Measurements from ENCODE around the gene FBXO21. TPM values are rescaled to one million over a fixed set of nuclear protein-coding genes. Genes with fewer than 3 reads are reported as not detected.
A peak's percentile ranks its signal among the peaks of the same experiment; 100 is the strongest.
"Not testable (repeated sequence)": the region's sequence is repeated elsewhere in the genome, so short reads cannot be mapped to it uniquely, and the experiment has no call there.

FBXO21 gene
- total RNA-seq, 2 experiments from 2014 or later = 21.5 to 26.0 TPM

DNA sequence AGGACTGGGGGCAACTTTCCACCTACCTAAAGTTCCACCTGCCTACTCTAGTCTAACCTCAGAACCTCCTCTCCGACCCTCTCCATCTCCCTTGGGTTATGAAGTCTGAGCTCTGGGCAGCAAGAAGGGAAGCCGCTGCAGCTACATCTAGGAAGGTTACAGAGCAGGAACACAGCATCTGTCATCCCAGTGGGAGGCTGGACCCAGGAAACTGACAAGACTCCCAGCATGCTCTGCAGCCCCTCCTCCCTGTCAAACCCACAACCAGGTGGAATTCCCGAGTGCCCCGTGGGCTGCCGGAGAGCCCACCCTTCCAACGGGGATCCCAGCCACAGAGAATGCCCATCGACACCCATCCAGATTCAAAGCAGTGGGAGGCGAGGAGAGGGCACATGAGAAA, 93.1 kb downstream of the FBXO21 start:
- POLR2A ChIA-PET = interaction anchor here (1.2 to 1.4 kb wide), 3 partner anchors 33 to 137 kb away, joined by 3 to 4 read pairs (median 4); no protein-coding TSS in a partner anchor

DNA sequence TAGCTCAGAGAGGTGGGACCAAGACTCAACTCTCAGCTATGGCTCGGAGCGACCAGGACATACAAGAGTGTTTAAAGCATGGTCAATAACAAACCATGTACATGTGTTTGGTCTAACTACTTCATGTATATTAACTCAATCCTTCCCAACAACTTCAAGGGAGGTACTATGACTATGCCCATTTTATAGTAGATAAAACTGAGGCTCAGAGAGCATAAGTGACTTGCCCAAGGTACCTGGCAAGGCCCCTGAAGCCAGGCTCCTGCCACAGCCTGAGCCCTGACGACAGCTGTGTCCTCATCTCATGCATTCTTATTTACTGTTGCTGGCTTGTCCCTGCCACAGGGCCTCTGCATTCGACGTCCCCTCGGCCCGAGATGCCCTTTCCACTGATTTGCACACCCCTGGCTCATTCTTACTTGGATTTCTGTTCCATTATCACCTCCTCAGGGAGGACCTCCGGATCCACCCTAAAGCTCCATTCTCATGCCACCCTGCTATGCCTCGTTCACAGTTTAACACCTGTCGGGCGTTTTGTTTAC, 93.7 kb downstream of the FBXO21 start:
- H3K4me3 Mint-ChIP-seq = no peak overlapping the region
- intact Hi-C loops (cut with micrococcal nuclease) = no loop called here
- H3K27ac Mint-ChIP-seq = no peak overlapping the region
- H3K36me3 Mint-ChIP-seq (ENCODE audit: low read depth) = no peaks in the 10 kb centered on the region
- peaks cover 11% of the 10 kb centered on the region for H3K4me1 Mint-ChIP-seq (ENCODE audit: low read depth)
- TF ChIP-seq, protein P1, sequence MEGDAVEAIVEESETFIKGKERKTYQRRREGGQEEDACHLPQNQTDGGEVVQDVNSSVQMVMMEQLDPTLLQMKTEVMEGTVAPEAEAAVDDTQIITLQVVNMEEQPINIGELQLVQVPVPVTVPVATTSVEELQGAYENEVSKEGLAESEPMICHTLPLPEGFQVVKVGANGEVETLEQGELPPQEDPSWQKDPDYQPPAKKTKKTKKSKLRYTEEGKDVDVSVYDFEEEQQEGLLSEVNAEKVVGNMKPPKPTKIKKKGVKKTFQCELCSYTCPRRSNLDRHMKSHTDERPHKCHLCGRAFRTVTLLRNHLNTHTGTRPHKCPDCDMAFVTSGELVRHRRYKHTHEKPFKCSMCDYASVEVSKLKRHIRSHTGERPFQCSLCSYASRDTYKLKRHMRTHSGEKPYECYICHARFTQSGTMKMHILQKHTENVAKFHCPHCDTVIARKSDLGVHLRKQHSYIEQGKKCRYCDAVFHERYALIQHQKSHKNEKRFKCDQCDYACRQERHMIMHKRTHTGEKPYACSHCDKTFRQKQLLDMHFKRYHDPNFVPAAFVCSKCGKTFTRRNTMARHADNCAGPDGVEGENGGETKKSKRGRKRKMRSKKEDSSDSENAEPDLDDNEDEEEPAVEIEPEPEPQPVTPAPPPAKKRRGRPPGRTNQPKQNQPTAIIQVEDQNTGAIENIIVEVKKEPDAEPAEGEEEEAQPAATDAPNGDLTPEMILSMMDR (IDR thresholded peaks at IDR 0.05) = no peak
- DNase-seq (no peak), ATAC-seq (no peak)
- POLR2A ChIA-PET = interaction anchor here (1.0 to 1.3 kb wide), 2 partner anchors 9 to 34 kb away, joined by 4 read pairs; no protein-coding TSS in a partner anchor
- CTCF ChIA-PET = interaction anchor here (1.0 to 1.4 kb wide), 3 partner anchors 22 to 68 kb away, joined by 3 to 4 read pairs (median 4); no protein-coding TSS in a partner anchor
- no peaks in the 10 kb centered on the region for H3K9me3 Mint-ChIP-seq
- H3K27me3 Mint-ChIP-seq = peaks cover 13% of the 10 kb centered on the region

More for the DNA sequence above, 93.1 kb downstream of the FBXO21 start:
- TF ChIP-seq, protein P1 (IDR thresholded peaks at IDR 0.05) = no peak
- H3K27ac Mint-ChIP-seq = no peak overlapping the region
- CTCF ChIA-PET = interaction anchor here (0.7 to 2.1 kb wide), 6 partner anchors 8 to 71 kb away, joined by 3 to 5 read pairs (median 4); no protein-coding TSS in a partner anchor
- DNase-seq (no peak), ATAC-seq (no peak)
- intact Hi-C loops (cut with micrococcal nuclease) = no loop called here
- no peaks in the 10 kb centered on the region for H3K36me3 Mint-ChIP-seq (ENCODE audit: low read depth)
- H3K9me3 Mint-ChIP-seq = no peaks in the 10 kb centered on the region
- H3K27me3 Mint-ChIP-seq = peaks cover 14% of the 10 kb centered on the region
- H3K4me3 Mint-ChIP-seq = peak overlapping the region; percentile 34
- H3K4me1 Mint-ChIP-seq (ENCODE audit: low read depth) = peaks cover 11% of the 10 kb centered on the region

DNA sequence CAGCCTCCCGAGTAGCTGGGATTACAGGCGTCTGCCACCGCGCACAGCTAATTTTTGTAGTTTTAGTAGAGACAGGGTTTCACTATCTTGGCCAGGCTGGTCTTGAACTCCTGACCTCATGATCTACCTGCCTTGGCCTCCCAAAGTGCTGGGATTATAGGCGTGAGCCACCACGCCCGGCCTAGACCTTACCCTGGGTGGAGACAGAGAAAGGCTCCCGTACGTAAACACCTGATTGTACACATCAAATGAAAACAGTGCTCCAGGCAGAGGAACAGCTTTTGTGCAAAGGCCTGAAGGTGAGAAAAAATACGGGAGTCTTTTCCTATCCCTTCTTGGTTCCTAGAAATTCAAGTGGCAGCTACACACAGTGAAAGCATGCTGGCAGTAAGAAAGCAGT, 95.1 kb downstream of the FBXO21 start:
- CTCF ChIA-PET = interaction anchor here (1.4 kb wide), 1 partner anchor 24 kb away, joined by 4 read pairs; no protein-coding TSS in a partner anchor
- H3K27ac Mint-ChIP-seq; H3K36me3 Mint-ChIP-seq (ENCODE audit: low read depth); DNase-seq; ATAC-seq; H3K9me3 Mint-ChIP-seq; H3K4me3 Mint-ChIP-seq; intact Hi-C loops (cut with micrococcal nuclease); POLR2A ChIA-PET; H3K27me3 Mint-ChIP-seq: not testable (repeated sequence)
- H3K4me1 Mint-ChIP-seq (ENCODE audit: low read depth) = peaks cover 11% of the 10 kb centered on the region

DNA sequence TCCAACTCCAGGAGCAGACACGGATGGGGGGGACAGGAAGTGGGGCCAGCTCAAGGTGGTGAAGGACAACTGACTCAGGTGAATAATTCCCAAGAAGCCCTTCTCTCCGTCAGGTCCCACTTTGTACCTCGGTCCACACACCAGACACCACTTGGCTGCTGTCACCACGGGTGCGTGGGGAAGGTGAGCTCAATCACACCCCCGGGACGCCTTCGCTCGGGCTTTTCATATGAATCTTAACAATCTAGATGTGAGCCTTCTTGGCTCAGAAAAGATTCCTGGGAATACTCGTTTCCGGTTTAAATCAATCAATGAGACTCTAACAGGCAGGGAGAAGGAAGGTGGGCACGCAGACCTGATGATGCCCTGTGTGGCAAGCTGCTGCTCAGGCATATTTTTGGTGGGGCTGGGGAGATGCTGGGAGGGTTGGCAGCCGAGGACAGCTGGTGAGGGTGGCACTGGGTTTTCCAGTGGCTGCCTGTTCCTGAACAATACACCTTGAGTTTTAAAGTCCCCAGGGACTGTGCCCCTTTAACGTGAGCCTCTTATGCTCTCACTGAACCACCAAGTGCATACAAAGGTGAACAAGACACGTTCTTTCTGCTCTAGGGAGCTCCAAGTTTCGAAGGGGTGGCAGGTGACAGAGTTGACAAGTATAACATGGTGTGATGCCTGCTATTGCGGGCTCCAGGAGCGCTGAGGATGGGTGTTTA, 96.2 kb downstream of the FBXO21 start:
- Mint-ChIP-seq H3K36me3 (ENCODE audit: low read depth) (peaks cover 6% of the 10 kb centered on the region), H3K9me3 (peaks cover 10% of the 10 kb centered on the region), H3K27me3 (peaks cover 8% of the 10 kb centered on the region), H3K27ac (no peak overlapping the region), H3K4me1 (ENCODE audit: low read depth) (peaks cover 7% of the 10 kb centered on the region), H3K4me3 (no peak overlapping the region)
- DNase-seq (no peak), ATAC-seq (no peak)
- ChIA-PET CTCF (interaction anchor here (1.6 to 2.1 kb wide), 2 partner anchors 68 to 70 kb away, joined by 3 to 5 read pairs; no protein-coding TSS in a partner anchor), POLR2A (no interaction called here)
- TF ChIP-seq, protein P1 (IDR thresholded peaks at IDR 0.05) = no peak
- intact Hi-C loops (cut with micrococcal nuclease) = no loop called here

DNA sequence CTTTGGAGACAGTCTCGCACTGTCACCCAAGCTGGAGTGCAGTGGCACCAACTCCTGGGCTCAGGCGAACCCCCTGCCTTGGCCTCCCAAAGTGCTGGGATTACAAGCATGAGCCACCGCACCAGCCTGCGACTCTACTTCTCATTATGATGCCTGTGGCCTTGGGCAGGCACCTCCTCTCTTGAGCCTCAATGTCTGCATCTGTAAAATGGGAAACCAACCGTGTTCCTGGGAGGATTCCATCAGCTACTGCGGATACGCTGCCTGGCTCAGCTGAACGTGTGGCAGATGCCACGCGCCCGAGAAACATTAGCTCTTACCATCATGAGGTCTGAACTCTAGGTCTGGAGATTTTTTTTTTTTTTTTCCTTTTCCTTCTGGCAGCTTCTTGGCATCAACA, 96.8 kb downstream of the FBXO21 start:
- POLR2A ChIA-PET = no interaction called here
- H3K27ac Mint-ChIP-seq = no peak overlapping the region

More for the DNA sequence above, 96.8 kb downstream of the FBXO21 start:
- peaks cover 10% of the 10 kb centered on the region for H3K9me3 Mint-ChIP-seq
- peaks cover 8% of the 10 kb centered on the region for H3K27me3 Mint-ChIP-seq
- ATAC-seq = no peak
- intact Hi-C loops (cut with micrococcal nuclease) = no loop called here
- peaks cover 7% of the 10 kb centered on the region for H3K4me1 Mint-ChIP-seq (ENCODE audit: low read depth)
- DNase-seq = no peak
- H3K36me3 Mint-ChIP-seq (ENCODE audit: low read depth) = peaks cover 6% of the 10 kb centered on the region
- CTCF ChIA-PET = interaction anchor here (1.6 to 2.1 kb wide), 2 partner anchors 67 to 69 kb away, joined by 3 to 5 read pairs; no protein-coding TSS in a partner anchor
- TF ChIP-seq, protein P1 (IDR thresholded peaks at IDR 0.05) = no peak
- H3K4me3 Mint-ChIP-seq = no peak overlapping the region
